Parathyroid adenoma (tissue), 2 donors: ENCODE data around the gene CLEC4G.

Source experiments
- H2AFZ ChIP-seq: fragments of 300-600 bp; sonication (generic); one replicate; pipeline ENCODE4 v1.7.0; 2017; ENCODE audit warnings: antibody characterized with exemption, mild to moderate bottlenecking
- H3K27ac ChIP-seq: fragments of 300-600 bp; sonication (generic); one replicate; pipeline ENCODE4 v1.7.0; 2017
- H3K27me3 ChIP-seq: fragments of 300-600 bp; sonication (generic); one replicate; pipeline ENCODE4 v1.7.0; 2017; ENCODE audit warnings: low read length; ENCODE audit not compliant: control insufficient read depth, insufficient read depth
- H3K36me3 ChIP-seq: fragments of 300-600 bp; sonication (generic); one replicate; pipeline ENCODE4 v1.7.0; 2017; ENCODE audit warnings: low read length; ENCODE audit not compliant: control insufficient read depth, insufficient read depth
- H3K4me1 ChIP-seq: fragments of 300-600 bp; sonication (generic); one replicate; pipeline ENCODE4 v1.7.0; 2017; ENCODE audit warnings: control low read depth
- H3K4me2 ChIP-seq: fragments of 300-600 bp; sonication (generic); one replicate; pipeline ENCODE4 v1.7.0; 2017; ENCODE audit warnings: low read length
- H3K4me3 ChIP-seq: fragments of 300-600 bp; sonication (generic); one replicate; pipeline ENCODE4 v1.7.0; 2017; ENCODE audit warnings: low read depth, low read length
- H3K79me2 ChIP-seq: fragments of 300-600 bp; sonication (generic); one replicate; pipeline ENCODE4 v1.7.0; 2017; ENCODE audit warnings: control low read depth
- H3K9ac ChIP-seq: fragments of 300-600 bp; sonication (generic); one replicate; pipeline ENCODE4 v1.7.0; 2017; ENCODE audit warnings: mild to moderate bottlenecking
- H3K9me3 ChIP-seq: fragments of 300-600 bp; sonication (generic); one replicate; pipeline ENCODE4 v1.7.0; 2017; ENCODE audit warnings: low read length; ENCODE audit not compliant: control insufficient read depth
- CTCF ChIP-seq: fragments of 300-600 bp; sonication (generic); IDR thresholded peaks from one replicate; pipeline ENCODE4 v1.7.0; 2017; ENCODE audit warnings: antibody characterized with exemption, mild to moderate bottlenecking
- donor health status: primary hyperparathyroidism.

CLEC4G gene

DNA sequence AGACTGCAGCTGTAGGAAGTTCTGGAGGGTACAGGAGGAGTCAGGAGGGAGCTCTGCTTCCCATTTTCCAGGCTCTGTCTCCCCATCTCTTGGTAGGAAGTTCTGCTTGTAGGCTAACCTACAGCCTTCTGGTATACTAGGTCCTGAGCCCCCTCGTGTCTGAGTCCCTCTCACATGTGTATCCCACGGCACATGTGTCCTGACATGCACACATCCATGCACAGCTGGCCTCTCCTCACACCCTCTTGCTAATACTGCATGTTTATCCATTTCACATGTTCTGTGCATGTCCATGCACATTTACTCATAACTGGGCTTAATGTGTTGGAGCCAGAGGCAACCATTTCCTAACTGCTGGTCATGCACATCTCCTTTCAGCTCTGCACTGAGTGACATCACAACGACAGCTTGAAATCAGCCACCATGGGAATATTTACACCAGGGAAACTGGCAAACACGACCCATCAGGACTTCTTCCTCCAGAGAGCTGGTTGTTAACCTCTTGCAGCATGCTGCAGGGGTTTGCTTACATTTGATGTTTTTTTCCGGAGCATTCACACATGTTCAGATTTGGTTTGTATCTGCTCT, 12.4 kb upstream of the CLEC4G start:
- no peaks in the 10 kb centered on the region for H3K27me3 ChIP-seq
- H3K9ac ChIP-seq, result no peak overlapping the region
- H2AFZ ChIP-seq, result no peak overlapping the region
- TF ChIP-seq CTCF, result no peak
- no peak overlapping the region for H3K4me2 ChIP-seq
- H3K36me3 ChIP-seq, result no peaks in the 10 kb centered on the region
- H3K27ac ChIP-seq, result no peak overlapping the region
- no peaks in the 10 kb centered on the region for H3K9me3 ChIP-seq
- H3K4me3 ChIP-seq, result no peak overlapping the region
- H3K79me2 ChIP-seq, result no peaks in the 10 kb centered on the region
- no peaks in the 10 kb centered on the region for H3K4me1 ChIP-seq

GRCh38 chr19:7743425-7743841, 11.5 kb upstream of the CLEC4G start:
- no peaks in the 10 kb centered on the region for H3K9me3 ChIP-seq
- no peak overlapping the region for H3K4me2 ChIP-seq
- no peaks in the 10 kb centered on the region for H3K79me2 ChIP-seq
- H2AFZ ChIP-seq, result no peak overlapping the region
- H3K4me1 ChIP-seq, result no peaks in the 10 kb centered on the region
- H3K4me3 ChIP-seq, result no peak overlapping the region
- no peaks in the 10 kb centered on the region for H3K27me3 ChIP-seq
- H3K27ac ChIP-seq, result no peak overlapping the region
- no peak overlapping the region for H3K9ac ChIP-seq
- no peaks in the 10 kb centered on the region for H3K36me3 ChIP-seq
- no peak for TF ChIP-seq CTCF

DNA sequence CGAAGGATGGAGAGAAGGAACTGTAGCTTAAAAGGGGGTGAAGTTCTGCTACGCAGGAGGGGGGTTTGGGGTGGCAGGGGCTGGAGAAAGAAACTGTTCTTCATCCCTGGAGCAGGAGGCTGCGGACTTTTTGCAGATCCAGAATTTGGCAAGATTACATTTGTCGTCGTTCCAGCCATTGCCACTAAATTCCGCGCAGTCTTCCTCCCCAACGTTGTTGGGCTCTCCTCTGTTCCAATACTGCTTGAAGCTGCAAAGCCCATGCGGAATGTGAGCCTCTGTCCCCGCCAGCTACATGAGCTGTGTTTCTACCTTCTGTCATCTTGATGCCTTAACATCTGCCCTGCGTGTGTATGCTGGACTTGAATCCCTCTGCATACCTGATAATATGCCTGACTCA, 11.1 kb upstream of the CLEC4G start:
- Histone ChIP-seq H3K27ac (no peak overlapping the region), H3K79me2 (no peaks in the 10 kb centered on the region), H3K9me3 (no peaks in the 10 kb centered on the region), H3K4me2 (no peak overlapping the region), H2AFZ (no peak overlapping the region), H3K4me3 (no peak overlapping the region), H3K27me3 (no peaks in the 10 kb centered on the region), H3K4me1 (no peaks in the 10 kb centered on the region), H3K9ac (no peak overlapping the region), H3K36me3 (no peaks in the 10 kb centered on the region)
- TF ChIP-seq CTCF, result no peak

GRCh38 chr19:7742575-7742974, 10.7 kb upstream of the CLEC4G start:
- Histone ChIP-seq H3K36me3 (no peaks in the 10 kb centered on the region), H3K9ac (no peak overlapping the region), H3K4me2 (no peak overlapping the region), H3K27ac (no peak overlapping the region), H3K4me3 (no peak overlapping the region), H3K27me3 (no peaks in the 10 kb centered on the region), H3K4me1 (no peaks in the 10 kb centered on the region), H3K9me3 (no peaks in the 10 kb centered on the region), H2AFZ (no peak overlapping the region), H3K79me2 (no peaks in the 10 kb centered on the region)
- no peak for TF ChIP-seq CTCF

GRCh38 chr19:7740682-7741054, 8.8 kb upstream of the CLEC4G start:
- no peak overlapping the region for H3K4me2 ChIP-seq
- no peaks in the 10 kb centered on the region for H3K9me3 ChIP-seq
- H3K27me3 ChIP-seq, result no peaks in the 10 kb centered on the region
- no peak overlapping the region for H3K4me3 ChIP-seq
- no peak overlapping the region for H2AFZ ChIP-seq
- H3K79me2 ChIP-seq, result no peaks in the 10 kb centered on the region
- H3K36me3 ChIP-seq, result no peaks in the 10 kb centered on the region
- no peak for TF ChIP-seq CTCF
- no peak overlapping the region for H3K27ac ChIP-seq
- H3K9ac ChIP-seq, result no peak overlapping the region
- H3K4me1 ChIP-seq, result no peaks in the 10 kb centered on the region
